Stimulated activated CD8-positive, alpha-beta memory T cell treated with anti-CD3 and anti-CD28 coated beads, Interleukin-4, amount 100 ng/mL, for 48 hours (primary cell): ENCODE results near the gene DNAJC17.

Experiments used
- DNase-seq: peaks from one replicate; pipeline ENCODE4 v3.0.0-alpha.2; 2020

The DNAJC17 gene

DNA sequence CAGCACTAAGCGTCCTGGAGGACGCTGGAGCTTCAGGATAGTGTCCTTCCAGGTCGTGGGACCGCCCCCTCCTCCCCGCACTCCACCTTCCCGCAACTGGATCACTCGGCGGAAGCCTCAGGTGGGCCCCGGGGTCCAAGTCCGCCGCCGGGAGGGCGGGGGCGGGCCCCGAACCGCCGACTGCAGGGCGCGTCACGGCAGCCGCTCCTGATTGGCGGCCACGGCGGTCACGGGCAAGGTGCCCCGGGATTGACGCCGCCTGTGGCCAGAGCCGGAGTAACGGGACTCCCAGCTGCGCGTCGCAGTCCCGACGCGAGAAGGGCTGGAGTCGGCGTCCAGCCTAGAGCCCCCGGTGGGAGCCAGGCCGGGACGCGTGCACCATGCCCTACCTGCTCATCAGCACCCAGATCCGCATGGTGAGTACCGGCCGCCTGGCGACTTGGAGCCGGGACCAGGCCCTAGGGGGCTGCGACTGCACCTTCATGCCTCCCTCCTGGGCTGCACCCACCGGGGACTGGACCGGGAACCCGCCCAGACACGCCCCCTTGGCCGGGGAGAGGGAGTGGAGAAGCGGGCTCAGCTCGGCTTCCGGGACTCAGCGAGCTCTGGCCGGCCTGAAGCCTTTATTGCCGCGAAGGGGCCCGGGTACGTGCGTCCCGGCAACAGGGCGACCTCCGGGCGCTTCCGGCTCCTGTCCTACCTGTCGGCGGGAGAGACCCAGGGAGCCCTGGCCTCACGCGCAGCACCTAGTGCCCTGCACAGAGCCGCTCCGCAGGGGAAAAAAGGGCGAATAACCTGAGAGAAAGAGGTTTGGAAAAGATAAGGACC lies 43.3 kb downstream of the DNAJC17 start, which contains the start of gene GCHFR:
Gene GCHFR, plus strand, starts transcription at position 268 of the 828 bp plus-strand sequence. Its CDS starts 113 bp downstream, at position 381.
- DNase-seq = peak; percentile 81

DNA sequence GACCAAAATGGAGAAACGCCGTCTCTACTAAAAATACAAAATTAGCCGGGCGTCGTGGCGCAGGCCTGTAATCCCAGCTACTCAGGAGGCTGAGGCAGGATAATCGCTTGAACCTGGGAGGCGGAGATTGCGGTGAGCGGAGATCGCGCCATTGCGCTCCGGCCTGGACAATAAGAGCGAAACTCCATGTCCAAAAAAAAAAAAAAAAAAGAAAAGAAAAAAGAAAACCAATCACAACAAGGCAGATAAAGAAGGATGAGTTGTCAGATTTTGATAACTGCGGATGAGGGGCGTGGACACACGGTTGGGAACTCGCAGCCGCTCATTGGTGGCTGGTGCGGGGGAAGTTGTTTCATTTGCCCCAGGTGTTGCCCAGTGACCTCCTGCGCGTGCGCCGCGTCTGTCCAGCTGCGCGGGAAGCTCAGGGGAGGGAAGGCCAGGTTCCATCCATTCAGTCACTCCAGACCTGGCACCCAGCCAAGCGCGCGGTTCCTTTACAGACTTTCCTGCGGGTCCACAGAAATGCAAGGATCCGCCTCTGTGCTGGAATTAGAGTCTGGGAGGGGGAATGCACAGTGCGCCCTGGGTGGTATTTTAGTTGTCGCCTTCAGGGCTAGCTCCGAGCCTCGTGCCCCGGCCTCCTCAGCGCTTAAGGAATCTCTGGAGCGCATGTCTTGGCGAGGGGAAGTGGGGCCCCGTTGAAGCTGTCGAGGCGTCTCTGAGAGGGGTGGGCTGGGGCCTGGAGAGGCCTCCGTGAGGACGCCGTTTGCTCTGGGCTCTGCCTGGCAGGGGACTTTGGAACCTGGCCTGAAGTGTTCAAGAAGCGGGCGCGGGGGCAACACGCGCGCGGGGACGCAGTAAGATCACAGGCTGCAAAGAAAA lies 44.1 kb downstream of the DNAJC17 start:
- peak; percentile 66 for DNase-seq

DNA sequence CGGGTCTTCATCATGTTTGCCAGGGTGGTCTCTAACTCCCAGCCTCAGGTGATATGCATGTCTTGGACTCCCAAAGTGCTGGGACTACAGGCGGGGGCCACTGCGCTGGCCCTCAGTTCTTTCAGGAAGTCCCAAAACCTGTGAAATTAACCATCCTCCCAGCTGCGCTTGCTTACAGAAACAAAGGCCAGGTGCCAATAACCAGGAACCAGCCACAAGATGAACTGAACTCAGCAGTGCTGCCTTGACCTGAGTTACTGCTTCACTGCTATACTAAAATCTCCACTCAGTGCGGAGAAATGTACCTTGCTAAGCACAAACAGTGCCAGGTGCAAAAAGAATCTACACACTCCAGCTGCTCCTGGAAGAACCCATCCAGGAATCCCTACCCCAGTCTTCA lies 47.3 kb downstream of the DNAJC17 start:
- no peak for DNase-seq

GRCh38 chr15:40756938-40757337 lies 50.3 kb downstream of the DNAJC17 start:
- no peak for DNase-seq

GRCh38 chr15:40755812-40756208 lies 51.5 kb downstream of the DNAJC17 start:
- DNase-seq = no peak

GRCh38 chr15:40754883-40755811 lies 52.1 kb downstream of the DNAJC17 start, which contains the start of gene RMDN3:
TSS of gene RMDN3 (minus strand) at chr15:40755254. CDS start at chr15:40754783, 471 bp downstream.
- DNase-seq = peak; percentile 96

DNA sequence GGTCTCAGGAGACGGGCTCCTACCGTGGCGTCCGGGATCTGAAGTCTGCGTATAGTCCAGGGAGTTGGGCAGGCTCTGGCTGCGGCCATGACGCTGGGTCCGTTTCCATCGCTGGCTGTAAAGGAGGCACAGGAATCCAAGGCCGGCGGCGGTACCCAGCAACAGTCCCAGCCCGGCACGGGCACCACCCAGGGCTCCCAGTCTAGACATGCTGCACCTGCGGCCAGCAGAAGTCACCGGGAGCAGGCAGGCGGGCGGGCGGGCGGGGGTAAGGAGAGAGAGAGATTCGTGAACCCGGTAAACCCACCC lies 52.7 kb downstream of the DNAJC17 start:
- peak; percentile 50 for DNase-seq

DNA sequence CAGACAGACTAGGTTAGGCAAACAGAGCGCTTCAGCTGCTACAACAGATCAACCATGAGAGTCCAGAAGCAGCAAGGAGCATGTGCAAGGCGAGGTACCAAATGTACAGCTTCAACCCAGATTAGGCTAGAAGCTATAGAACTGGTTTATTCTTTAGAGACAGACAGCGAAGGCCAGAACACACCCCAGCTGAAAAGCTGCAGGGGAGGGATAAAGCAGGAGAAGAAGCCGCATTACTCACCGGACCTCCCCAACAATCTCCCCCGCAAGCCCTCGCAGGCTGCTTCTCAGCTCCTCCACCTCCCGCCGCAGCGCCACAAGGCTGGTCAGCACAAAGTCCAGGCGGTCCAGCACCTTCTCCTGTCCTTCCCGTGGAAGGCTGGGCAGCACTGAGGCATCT lies 55.5 kb downstream of the DNAJC17 start:
- no peak for DNase-seq

- DNase-seq = no peak
Observed at GRCh38 chr15:40750885-40751284, 56.4 kb downstream of the DNAJC17 start.

- no peak for DNase-seq
Observed at GRCh38 chr15:40749151-40749630, 58.1 kb downstream of the DNAJC17 start.

- DNase-seq = no peak
Observed at GRCh38 chr15:40747685-40748631, 59.3 kb downstream of the DNAJC17 start.

DNA sequence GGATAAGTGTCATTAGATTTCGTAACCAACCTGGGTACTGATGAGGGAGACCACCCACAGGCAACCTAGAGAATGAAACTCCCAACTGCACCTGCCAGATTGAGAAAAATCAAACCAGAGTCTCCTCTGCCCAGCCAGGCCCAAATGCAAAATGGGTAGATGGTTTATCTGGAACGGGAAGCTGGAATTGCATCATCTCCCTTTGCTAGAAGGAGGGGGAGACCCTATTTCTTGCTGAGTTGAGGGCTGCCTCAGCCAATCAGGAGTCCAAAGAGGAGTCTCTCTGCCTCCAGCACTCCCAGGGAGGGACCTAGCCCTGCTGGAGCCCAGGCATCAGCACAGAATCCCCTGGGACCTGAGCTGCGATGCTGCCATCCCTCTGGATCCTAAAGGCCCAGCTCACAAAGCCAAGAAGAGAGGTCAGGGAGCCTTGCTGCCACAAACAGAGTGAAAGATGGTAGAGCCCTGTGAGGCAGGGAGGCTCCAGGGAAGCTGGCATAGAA lies 60.3 kb downstream of the DNAJC17 start:
- DNase-seq = no peak

- DNase-seq = no peak
Observed at GRCh38 chr15:40744815-40745152, 62.5 kb downstream of the DNAJC17 start.

- DNase-seq = peak; percentile 79
Observed at GRCh38 chr15:40743921-40744814, 63.1 kb downstream of the DNAJC17 start.

- no peak for DNase-seq
Observed at GRCh38 chr15:40743485-40743901, 63.8 kb downstream of the DNAJC17 start.

- DNase-seq = no peak
Observed at GRCh38 chr15:40739854-40740253, 67.4 kb downstream of the DNAJC17 start.

DNA sequence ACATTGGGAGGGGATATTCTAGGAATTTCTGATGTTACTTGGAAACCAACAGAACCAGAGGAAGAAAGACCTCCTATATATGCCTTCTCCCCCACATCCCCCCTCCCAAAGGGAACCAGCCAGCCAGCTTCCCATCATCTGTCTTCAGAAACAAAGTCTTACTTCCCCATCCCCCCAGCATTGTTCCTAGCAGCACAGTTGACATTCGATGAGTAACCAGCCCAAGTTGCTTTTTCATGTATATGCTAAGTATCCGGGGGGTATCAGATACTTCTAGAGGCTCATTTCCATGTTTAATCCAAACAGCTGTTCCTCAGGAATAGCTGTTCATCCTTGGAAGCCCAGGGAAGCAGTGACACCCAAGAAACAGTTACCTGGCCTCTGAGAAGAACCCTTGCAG lies 68.2 kb downstream of the DNAJC17 start:
- DNase-seq = no peak

GRCh38 chr15:40737048-40737447 lies 70.2 kb downstream of the DNAJC17 start:
- no peak for DNase-seq

DNA sequence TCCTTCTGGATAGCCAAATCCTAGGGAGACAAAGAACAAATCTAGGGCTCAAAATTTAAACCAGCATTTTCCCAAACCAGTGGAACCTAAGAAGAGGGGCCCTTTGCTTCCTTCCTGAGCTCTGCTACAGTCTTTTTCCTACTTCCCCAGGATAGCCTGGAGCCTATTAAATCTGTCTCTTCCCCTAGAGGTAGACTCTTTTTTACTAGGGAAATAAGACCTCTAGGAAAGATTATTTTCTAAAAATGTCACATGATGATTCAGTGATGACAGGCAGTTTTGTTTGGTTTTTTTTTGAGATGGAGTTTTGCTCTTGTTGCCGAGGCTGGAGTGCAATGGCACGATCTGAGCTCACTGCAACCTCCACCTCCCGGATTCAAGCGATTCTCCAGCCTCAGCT lies 70.7 kb downstream of the DNAJC17 start:
- DNase-seq = no peak

- no peak for DNase-seq
Observed at GRCh38 chr15:40731034-40731433, 76.2 kb downstream of the DNAJC17 start.
